ENCODE data around the gene INPP5B.

DNA sequence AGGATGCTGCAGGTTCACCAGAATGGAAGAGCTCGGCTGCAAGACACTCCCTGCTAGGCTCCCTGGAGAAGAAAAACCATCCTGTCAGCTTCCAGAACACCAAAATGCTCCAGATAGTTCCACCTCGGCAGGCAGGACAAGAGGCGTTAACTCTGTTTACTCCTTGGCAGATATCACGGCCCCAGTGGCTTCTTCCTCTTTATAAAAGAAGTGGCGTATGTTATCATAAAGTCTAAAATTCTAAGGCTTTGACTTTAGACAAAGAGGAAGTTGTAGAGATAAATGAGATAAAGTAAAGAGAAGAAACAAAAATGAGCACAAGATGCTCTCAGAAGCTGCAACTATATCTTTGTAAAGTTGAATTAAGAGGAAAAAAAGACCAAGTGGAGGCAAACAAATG, 63.2 kb downstream of the INPP5B start:
- TF ChIP-seq, protein P1, sequence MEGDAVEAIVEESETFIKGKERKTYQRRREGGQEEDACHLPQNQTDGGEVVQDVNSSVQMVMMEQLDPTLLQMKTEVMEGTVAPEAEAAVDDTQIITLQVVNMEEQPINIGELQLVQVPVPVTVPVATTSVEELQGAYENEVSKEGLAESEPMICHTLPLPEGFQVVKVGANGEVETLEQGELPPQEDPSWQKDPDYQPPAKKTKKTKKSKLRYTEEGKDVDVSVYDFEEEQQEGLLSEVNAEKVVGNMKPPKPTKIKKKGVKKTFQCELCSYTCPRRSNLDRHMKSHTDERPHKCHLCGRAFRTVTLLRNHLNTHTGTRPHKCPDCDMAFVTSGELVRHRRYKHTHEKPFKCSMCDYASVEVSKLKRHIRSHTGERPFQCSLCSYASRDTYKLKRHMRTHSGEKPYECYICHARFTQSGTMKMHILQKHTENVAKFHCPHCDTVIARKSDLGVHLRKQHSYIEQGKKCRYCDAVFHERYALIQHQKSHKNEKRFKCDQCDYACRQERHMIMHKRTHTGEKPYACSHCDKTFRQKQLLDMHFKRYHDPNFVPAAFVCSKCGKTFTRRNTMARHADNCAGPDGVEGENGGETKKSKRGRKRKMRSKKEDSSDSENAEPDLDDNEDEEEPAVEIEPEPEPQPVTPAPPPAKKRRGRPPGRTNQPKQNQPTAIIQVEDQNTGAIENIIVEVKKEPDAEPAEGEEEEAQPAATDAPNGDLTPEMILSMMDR (IDR thresholded peaks at IDR 0.05) = no peak
- TF ChIP-seq POLR2A (IDR thresholded peaks at IDR 0.05) (no peak), POLR2AphosphoS5 (IDR thresholded peaks at IDR 0.05) (no peak)
